Measurements from ENCODE around the gene LYAR.

- TF ChIP-seq CTCF (IDR thresholded peaks at IDR 0.05) (no peak), POLR2A (IDR thresholded peaks at IDR 0.05) (no peak)
Measured at GRCh38 chr4:4284827-4285618, 4.9 kb downstream of the LYAR start.

Measured in tibial nerve (tissue), 3 donors.